HL-60 (cell line): ENCODE data around the gene ADSS1.

Source experiments
- DNase-seq, 2 experiments: peaks; one replicate each; pipeline ENCODE4 v3.0.0-alpha.2; 2010 to 2020; ENCODE audit warnings: low read depth in 1 of 2, low spot score in 1 of 2
- H3K27ac ChIP-seq: fragments of 250-450 bp; sonication (Bioruptor Pico); replicated peaks from 2 replicates; pipeline ENCODE4 v1.5.1; 2020; ENCODE audit warnings: mild to moderate bottlenecking, moderate library complexity
- H3K27me3 ChIP-seq: fragments of 250-450 bp; sonication (Bioruptor Pico); 2 replicates; pipeline ENCODE4 v1.5.1; 2021; ENCODE audit warnings: mild to moderate bottlenecking, moderate library complexity; ENCODE audit not compliant: insufficient read depth, poor library complexity, severe bottlenecking
- H3K4me3 ChIP-seq: replicated peaks from 2 replicates; pipeline ENCODE4 v1.5.1; 2011; ENCODE audit warnings: mild to moderate bottlenecking, control low read depth, low read length; ENCODE audit not compliant: insufficient read depth
- CTCF ChIP-seq: IDR thresholded peaks from one replicate; pipeline ENCODE4 v1.5.1; 2011; ENCODE audit warnings: low read length, control low read depth, inconsistent platforms; ENCODE audit not compliant: insufficient read depth
- GABPA ChIP-seq: IDR thresholded peaks from 2 replicates; pipeline ENCODE4 v1.6.1; 2012; ENCODE audit warnings: low read depth
- POLR2AphosphoS5 ChIP-seq: IDR thresholded peaks from 2 replicates; pipeline ENCODE4 v1.6.1; 2012; ENCODE audit warnings: low read depth
- REST ChIP-seq: IDR thresholded peaks from 2 replicates; pipeline ENCODE4 v1.6.1; 2012; ENCODE audit warnings: low read depth; ENCODE audit not compliant: insufficient replicate concordance
- SPI1 ChIP-seq: IDR thresholded peaks from 2 replicates; pipeline ENCODE4 v1.6.1; 2012; ENCODE audit warnings: low read depth, mild to moderate bottlenecking, borderline replicate concordance

The ADSS1 gene

GRCh38 chr14:104700225-104700651, 23.8 kb upstream of the ADSS1 start:
- DNase-seq, result no peak
- Histone ChIP-seq H3K4me3 (no peak overlapping the region), H3K27me3 (no peaks in the 10 kb centered on the region), H3K27ac (no peak overlapping the region)
- TF ChIP-seq POLR2AphosphoS5, result no peak
- no peak for TF ChIP-seq GABPA
- TF ChIP-seq CTCF, result no peak

- Histone ChIP-seq H3K27ac (no peak overlapping the region), H3K4me3 (no peak overlapping the region), H3K27me3 (no peaks in the 10 kb centered on the region)
- DNase-seq, result no peak
- TF ChIP-seq POLR2AphosphoS5, result no peak
- no peak for TF ChIP-seq REST
- no peak for TF ChIP-seq CTCF
- TF ChIP-seq SPI1, result no peak
- TF ChIP-seq GABPA, result no peak
Observed at GRCh38 chr14:104700747-104701217, 23.2 kb upstream of the ADSS1 start.

GRCh38 chr14:104701383-104702076, 22.5 kb upstream of the ADSS1 start:
- no peak overlapping the region for H3K4me3 ChIP-seq
- no peak for DNase-seq
- TF ChIP-seq REST, result no peak
- TF ChIP-seq GABPA, result no peak
- no peak for TF ChIP-seq POLR2AphosphoS5
- no peak for TF ChIP-seq SPI1
- TF ChIP-seq CTCF, result no peak
- no peaks in the 10 kb centered on the region for H3K27me3 ChIP-seq
- no peak overlapping the region for H3K27ac ChIP-seq

GRCh38 chr14:104702106-104702505, 21.9 kb upstream of the ADSS1 start:
- TF ChIP-seq REST (no peak), CTCF (no peak), POLR2AphosphoS5 (no peak)
- no peak for DNase-seq
- no peak overlapping the region for H3K4me3 ChIP-seq
- H3K27me3 ChIP-seq, result no peaks in the 10 kb centered on the region
- H3K27ac ChIP-seq, result no peak overlapping the region
